ENCODE measurements around the gene PDIA3. TPM values are rescaled to one million over a fixed set of nuclear protein-coding genes. Genes with fewer than 3 reads are reported as not detected.
"Not testable (repeated sequence)": the region's sequence is repeated elsewhere in the genome, so short reads cannot be mapped to it uniquely, and the experiment has no call there.

Gene PDIA3
- total RNA-seq, 8 experiments from 2014 or later: 80.9 to 286 (median 146) TPM

DNA sequence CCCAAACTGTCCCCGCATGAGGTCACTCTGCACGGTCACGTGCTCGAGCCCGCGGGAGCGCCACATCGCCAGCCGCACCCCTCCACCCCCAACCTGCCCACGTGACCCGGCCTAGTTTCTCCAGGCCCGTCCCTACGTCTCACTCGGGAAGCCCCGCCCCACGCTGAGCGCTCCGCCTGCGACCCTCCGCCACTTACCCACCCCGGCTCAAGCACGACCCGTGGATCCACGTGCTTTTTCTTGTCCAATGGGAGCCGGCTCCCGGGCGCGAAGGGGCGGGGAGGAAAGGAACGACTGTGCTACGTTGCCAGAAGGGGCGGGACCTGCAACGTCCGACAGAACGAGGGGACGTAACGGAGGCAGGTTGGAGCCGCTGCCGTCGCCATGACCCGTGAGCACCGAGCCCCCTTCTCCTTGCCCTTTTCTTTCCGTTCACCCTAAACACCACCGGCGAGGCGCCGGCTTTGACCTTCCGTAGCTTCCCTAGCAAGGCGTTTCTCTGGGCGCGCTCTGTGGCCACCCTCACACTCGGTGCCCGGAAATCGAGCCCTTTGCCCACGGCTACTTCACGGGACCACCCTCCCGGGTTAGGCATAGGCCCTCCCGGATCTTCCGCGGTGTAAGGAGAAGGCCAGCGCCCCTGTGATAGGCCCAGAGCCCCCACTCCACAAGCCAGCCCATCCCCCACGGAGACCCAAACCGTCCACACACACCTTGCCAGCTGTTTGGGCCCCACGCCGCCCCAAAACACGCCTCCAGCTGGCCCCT, 45.9 kb downstream of the PDIA3 start, which contains the start of gene SERF2:
TSS of gene SERF2 (plus strand) at position 328 of the 768 bp plus-strand sequence. CDS start at position 385, 57 bp downstream.
- peak; percentile 69 to 95 (median 92) for ATAC-seq (replicated peaks in 6 of 8)
- Histone ChIP-seq H3K27ac (peak within 1 kb of the TSS; percentile 97 to 99), H3K4me1 (replicated peaks in 1 of 2) (peaks cover 14% of the 10 kb centered on the region in 2 donors), H3K4me3 (peak within 1 kb of the TSS; percentile 80 to 98 (median 94))
- WGBS, 10 experiments: 0% methylated on average over 2 to 11 of the region's 66 CpGs; no CpG with 5 or more reads in 6 of the 10 experiments
- in situ Hi-C loops (cut with MboI; ENCODE audit: low pct_unique_long_range_greater_than_20kb in 2 of 9, low sequenced_read_pairs in 9 of 9, unreplicated experiment in 9 of 9): no loop called here

- in situ Hi-C loops (cut with MboI; ENCODE audit: low pct_unique_long_range_greater_than_20kb in 2 of 9, low sequenced_read_pairs in 9 of 9, unreplicated experiment in 9 of 9): no loop called here
- peak in 2 of 8 experiments; percentile 4 to 7 for ATAC-seq (replicated peaks in 6 of 8)
- Histone ChIP-seq H3K4me3 (peak overlapping the region; percentile 80 to 98 (median 94)), H3K27ac (peak overlapping the region; percentile 97 to 99), H3K4me1 (replicated peaks in 1 of 2) (peaks cover 14% of the 10 kb centered on the region in 2 donors)
- 0 to 13% (median 3%) methylated on average over 2 to 12 of the region's 33 CpGs; no CpG with 5 or more reads in 5 of the 10 experiments for WGBS, 10 experiments
Measured at GRCh38 chr15:43792761-43793476, 46.7 kb downstream of the PDIA3 start.

GRCh38 chr15:43793647-43794046, 47.4 kb downstream of the PDIA3 start:
- Histone ChIP-seq H3K27ac (no peak overlapping the region), H3K4me3 (peak overlapping the region in 3 of 5 donors; percentile 94 to 98 (median 95)), H3K4me1 (replicated peaks in 1 of 2) (peaks cover 14% of the 10 kb centered on the region in 2 donors)
- WGBS, 10 experiments: 20 to 90% (median 60%) methylated on average over 1 to 2 of the region's 10 CpGs; no CpG with 5 or more reads in 5 of the 10 experiments
- in situ Hi-C loops (cut with MboI; ENCODE audit: low pct_unique_long_range_greater_than_20kb in 2 of 9, low sequenced_read_pairs in 9 of 9, unreplicated experiment in 9 of 9): no loop called here
- no peak for ATAC-seq (replicated peaks in 6 of 8)

- H3K27ac ChIP-seq: no peak overlapping the region
- H3K4me1 ChIP-seq (replicated peaks in 1 of 2): peaks cover 14 to 17% of the 10 kb centered on the region in 2 donors
- no peak overlapping the region for H3K4me3 ChIP-seq
- in situ Hi-C loops (cut with MboI; ENCODE audit: low pct_unique_long_range_greater_than_20kb in 2 of 9, low sequenced_read_pairs in 9 of 9, unreplicated experiment in 9 of 9): no loop called here
- ATAC-seq (replicated peaks in 6 of 8): peak in 2 of 8 experiments; percentile 6 to 24
- WGBS, 10 experiments: 13 to 100% (median 82%) methylated on average over 1 to 6 of the region's 9 CpGs; no CpG with 5 or more reads in 2 of the 10 experiments
Measured at GRCh38 chr15:43794269-43795037, 48.2 kb downstream of the PDIA3 start.

DNA sequence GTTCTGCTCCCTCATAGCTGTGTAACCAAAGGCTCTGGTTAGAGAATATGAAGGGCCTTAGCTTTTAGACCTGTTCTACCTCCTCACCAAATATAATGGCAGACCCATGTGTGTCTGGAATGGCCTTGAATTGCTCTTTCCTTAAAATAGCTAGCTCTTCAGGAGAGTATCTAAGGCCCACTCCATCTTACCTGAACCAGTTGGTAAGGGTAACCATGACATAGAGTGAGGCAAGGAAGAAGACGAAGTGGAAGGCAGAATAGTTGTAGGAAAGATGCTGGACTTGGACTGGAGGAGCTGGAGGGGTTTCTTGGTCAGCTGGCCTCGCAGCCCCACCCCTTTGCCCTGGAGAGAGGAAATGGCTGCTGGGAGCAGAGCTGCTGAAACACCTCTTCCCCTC, 49.0 kb downstream of the PDIA3 start:
- no peak for ATAC-seq (replicated peaks in 6 of 8)
- no peak overlapping the region for H3K4me3 ChIP-seq
- in situ Hi-C loops (cut with MboI; ENCODE audit: low pct_unique_long_range_greater_than_20kb in 2 of 9, low sequenced_read_pairs in 9 of 9, unreplicated experiment in 9 of 9): no loop called here
- H3K27ac ChIP-seq: no peak overlapping the region
- H3K4me1 ChIP-seq (replicated peaks in 1 of 2): peaks cover 19 to 24% of the 10 kb centered on the region in 2 donors
- 90 to 100% (median 100%) methylated on average over 1 to 2 of the region's 2 CpGs; no CpG with 5 or more reads in 4 of the 10 experiments for WGBS, 10 experiments

DNA sequence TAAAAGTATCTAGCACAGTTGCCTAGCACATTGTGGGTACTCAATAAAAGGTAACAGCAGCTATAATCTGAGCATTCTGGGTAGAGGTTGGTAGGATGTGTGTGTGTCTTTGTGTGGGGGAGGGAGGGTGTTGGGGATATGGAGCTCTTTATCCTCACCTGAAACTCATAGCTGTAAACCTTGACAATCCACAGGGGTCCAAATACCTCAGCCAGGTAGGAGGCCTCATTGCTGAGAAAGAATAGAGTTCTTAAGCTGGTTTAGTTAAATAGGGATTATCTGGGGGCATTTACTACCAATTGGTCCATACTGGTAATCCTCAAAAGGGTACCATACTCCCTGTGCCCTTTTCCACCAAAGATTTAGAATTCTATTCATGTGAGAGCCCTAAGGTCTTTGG, 49.8 kb downstream of the PDIA3 start:
- ATAC-seq (replicated peaks in 6 of 8): no peak
- H3K4me3 ChIP-seq: no peak overlapping the region
- peaks cover 21 to 25% of the 10 kb centered on the region in 2 donors for H3K4me1 ChIP-seq (replicated peaks in 1 of 2)
- in situ Hi-C loops (cut with MboI; ENCODE audit: low pct_unique_long_range_greater_than_20kb in 2 of 9, low sequenced_read_pairs in 9 of 9, unreplicated experiment in 9 of 9): no loop called here
- H3K27ac ChIP-seq: no peak overlapping the region

- WGBS, 10 experiments: 43 to 100% (median 100%) methylated on average over 1 to 3 of the region's 3 CpGs; no CpG with 5 or more reads in 3 of the 10 experiments
- in situ Hi-C loops (cut with MboI; ENCODE audit: low pct_unique_long_range_greater_than_20kb in 2 of 9, low sequenced_read_pairs in 9 of 9, unreplicated experiment in 9 of 9): no loop called here
- Histone ChIP-seq H3K4me3 (no peak overlapping the region), H3K4me1 (replicated peaks in 1 of 2) (peaks cover 20 to 26% of the 10 kb centered on the region in 2 donors), H3K27ac (no peak overlapping the region)
- ATAC-seq (replicated peaks in 6 of 8): no peak
Measured at GRCh38 chr15:43796566-43796965, 50.3 kb downstream of the PDIA3 start.

GRCh38 chr15:43799209-43799944, 53.1 kb downstream of the PDIA3 start:
- in situ Hi-C loops (cut with MboI; ENCODE audit: low pct_unique_long_range_greater_than_20kb in 2 of 9, low sequenced_read_pairs in 9 of 9, unreplicated experiment in 9 of 9): no loop called here
- H3K27ac ChIP-seq: peak overlapping the region; percentile 96 to 98
- peaks cover 9 to 17% of the 10 kb centered on the region in 2 donors for H3K4me1 ChIP-seq (replicated peaks in 1 of 2)
- H3K4me3 ChIP-seq: no peak overlapping the region
- ATAC-seq (replicated peaks in 6 of 8): peak in 1 of 8 experiments; percentile 1
- WGBS, 10 experiments: 40 to 100% (median 88%) methylated on average over 1 to 6 of the region's 16 CpGs; no CpG with 5 or more reads in 1 of the 10 experiments

DNA sequence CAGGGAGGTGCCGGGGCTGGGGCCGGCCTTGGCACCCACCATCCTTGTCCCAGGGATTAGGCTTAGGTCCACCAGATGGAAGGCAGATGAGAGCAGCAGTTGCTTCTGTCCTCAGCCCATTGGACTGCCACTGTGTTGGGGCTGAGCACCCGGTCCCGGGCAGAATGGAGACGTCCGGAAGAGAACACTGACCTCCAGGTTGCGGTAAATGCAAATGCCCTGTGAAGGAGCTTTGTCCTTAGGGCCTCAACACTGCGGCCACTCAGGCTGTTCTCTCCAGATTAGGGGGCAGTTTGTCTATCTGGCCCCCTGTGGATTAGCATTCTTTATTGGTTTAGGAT, 53.7 kb downstream of the PDIA3 start, which contains the start of gene SERINC4:
TSS of gene SERINC4 (minus strand) at position 276 of the 341 bp plus-strand sequence. CDS start at position 42, 234 bp downstream.
- WGBS, 10 experiments: 89 to 93% (median 92%) methylated on average over 2 to 5 of the region's 8 CpGs; no CpG with 5 or more reads in 7 of the 10 experiments
- Histone ChIP-seq H3K27ac (peak within 1 kb of the TSS; percentile 96 to 98), H3K4me1 (replicated peaks in 1 of 2) (peaks cover 9 to 17% of the 10 kb centered on the region in 2 donors), H3K4me3 (peak within 1 kb of the TSS; percentile 50 to 94 (median 83))
- ATAC-seq (replicated peaks in 6 of 8): peak in 6 of 8 experiments; percentile 2 to 34 (median 24)
- in situ Hi-C loops (cut with MboI; ENCODE audit: low pct_unique_long_range_greater_than_20kb in 2 of 9, low sequenced_read_pairs in 9 of 9, unreplicated experiment in 9 of 9): no loop called here

DNA sequence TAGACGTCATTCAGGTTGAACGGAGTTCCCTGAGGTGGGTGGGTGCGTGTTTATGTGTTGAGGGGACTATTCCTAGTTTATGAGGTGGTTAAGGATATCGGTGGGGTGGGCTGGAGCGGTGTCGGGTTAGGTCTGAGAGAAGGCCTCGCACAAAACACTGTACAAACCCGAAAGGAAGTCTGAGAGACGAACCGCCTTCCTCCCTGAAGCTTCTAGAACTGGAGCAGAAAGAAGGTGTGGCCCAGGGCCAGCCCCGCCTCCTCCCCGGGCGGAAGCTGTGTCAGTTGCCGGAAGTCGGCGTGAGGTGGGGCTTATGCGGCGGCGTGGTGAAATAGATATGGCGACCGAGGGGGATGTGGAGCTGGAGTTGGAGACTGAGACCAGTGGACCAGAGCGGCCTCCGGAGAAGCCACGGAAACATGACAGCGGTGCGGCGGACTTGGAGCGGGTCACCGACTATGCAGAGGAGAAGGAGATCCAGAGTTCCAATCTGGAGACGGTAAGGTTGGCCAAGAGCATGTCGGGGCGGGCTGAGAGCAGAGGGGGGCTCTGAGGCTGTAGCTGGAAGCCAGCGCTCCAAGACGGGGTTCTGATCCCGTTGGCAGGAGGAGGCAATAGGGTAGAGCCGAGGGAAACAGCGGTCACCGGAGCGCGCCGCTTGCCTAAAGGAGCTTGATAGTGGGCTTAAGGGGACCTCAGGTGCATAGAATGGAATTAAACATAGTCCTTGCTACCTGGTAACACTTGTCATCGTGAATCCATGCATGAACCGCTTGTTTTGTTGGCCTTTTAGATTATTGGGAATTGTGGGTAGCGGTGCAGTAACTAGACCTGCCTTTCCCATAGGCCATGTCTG, 54.3 kb downstream of the PDIA3 start, which contains the start of gene HYPK:
TSS of gene HYPK (plus strand) at position 314 of the 856 bp plus-strand sequence. CDS start at position 338, 24 bp downstream.
- Histone ChIP-seq H3K27ac (peak within 1 kb of the TSS; percentile 96 to 98), H3K4me1 (replicated peaks in 1 of 2) (peaks cover 9 to 17% of the 10 kb centered on the region in 2 donors), H3K4me3 (peak within 1 kb of the TSS; percentile 50 to 94 (median 83))
- in situ Hi-C loops (cut with MboI; ENCODE audit: low pct_unique_long_range_greater_than_20kb in 2 of 9, low sequenced_read_pairs in 9 of 9, unreplicated experiment in 9 of 9): no loop called here
- WGBS, 10 experiments: 0 to 47% (median 17%) methylated on average over 1 to 27 of the region's 44 CpGs
- ATAC-seq (replicated peaks in 6 of 8): peak; percentile 76 to 91 (median 86)

DNA sequence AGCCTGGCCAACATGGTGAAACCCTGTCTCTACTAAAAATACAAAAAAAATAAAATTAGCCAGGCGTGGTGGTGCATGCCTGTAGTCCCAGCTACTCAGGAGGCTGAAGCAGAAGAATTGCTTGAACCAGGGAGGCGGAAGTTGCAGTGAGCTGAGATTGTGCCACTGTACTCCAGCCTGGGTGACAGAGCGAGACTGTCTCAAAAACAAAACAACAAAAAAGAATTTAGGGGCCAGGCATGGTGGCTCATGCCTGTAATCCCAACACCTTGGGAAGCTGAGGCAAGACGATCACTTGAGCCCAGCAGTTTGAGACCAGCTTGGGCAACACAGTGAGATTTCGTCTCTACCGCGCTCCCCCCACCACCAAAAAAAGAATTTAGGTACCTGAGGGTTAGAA, 56.4 kb downstream of the PDIA3 start:
- ATAC-seq (replicated peaks in 6 of 8); in situ Hi-C loops (cut with MboI; ENCODE audit: low pct_unique_long_range_greater_than_20kb in 2 of 9, low sequenced_read_pairs in 9 of 9, unreplicated experiment in 9 of 9); H3K27ac ChIP-seq; H3K4me3 ChIP-seq: not testable (repeated sequence)
- WGBS, 10 experiments: 94 to 100% (median 99%) methylated on average over 1 to 7 of the region's 7 CpGs; no CpG with 5 or more reads in 4 of the 10 experiments
- peaks cover 9 to 17% of the 10 kb centered on the region in 2 donors for H3K4me1 ChIP-seq (replicated peaks in 1 of 2)

All from motor neuron (in vitro differentiated cells).